HG03064 (cell line): ENCODE results near the gene PRLH.
"Not testable (repeated sequence)": the region's sequence is repeated elsewhere in the genome, so short reads cannot be mapped to it uniquely, and the experiment has no call there.

ENCODE experiments used
- ATAC-seq: cut with Tn5 transposase; IDR thresholded peaks from one replicate; pipeline ENCODE4 v1.9.1; 2021; ENCODE audit warnings: low read depth; ENCODE audit not compliant: unreplicated experiment

Gene PRLH

DNA sequence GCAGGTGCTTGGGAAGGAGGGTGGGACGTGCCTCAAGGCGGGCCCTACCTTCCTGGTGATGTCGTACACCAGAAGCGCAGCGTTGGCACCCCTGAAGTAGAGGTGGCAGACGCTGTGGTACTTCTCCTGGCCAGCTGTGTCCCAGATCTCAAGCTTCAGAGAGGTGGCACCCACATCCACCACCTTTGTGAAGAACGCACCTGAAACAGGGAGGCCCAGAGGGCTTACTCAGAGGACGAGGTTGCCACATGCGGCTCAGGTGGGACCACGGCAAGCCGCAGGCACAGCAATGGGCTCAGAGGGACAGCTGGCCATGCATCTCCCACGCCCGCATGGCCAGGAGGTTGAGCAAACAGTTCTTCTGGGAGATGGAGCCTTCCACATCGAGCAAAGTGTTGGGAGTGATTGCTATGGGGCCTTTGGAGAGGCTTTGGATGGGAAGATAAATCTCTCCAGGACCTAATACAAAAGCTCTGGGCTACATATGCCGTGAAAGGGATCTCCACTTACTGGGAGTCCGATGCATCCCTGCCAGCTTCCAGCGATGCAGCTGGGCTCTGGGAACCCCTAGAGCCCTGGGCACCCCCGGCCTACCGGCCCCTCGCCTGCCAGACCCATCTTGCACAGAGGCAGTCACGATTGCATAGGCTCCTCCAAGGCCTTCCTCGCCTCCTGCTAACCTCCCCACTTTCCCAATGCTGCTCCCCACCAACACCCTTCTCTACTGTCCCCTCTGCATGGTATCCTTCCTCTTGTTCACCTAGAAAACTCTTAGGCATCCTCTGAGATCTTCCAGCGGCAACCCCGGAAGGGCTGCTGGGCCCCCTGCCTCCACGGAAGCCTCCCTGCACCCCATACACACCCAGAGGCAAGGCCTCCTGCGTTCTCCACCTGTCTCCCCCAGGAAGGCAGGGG lies 11.8 kb downstream of the PRLH start:
- ATAC-seq = no peak

DNA sequence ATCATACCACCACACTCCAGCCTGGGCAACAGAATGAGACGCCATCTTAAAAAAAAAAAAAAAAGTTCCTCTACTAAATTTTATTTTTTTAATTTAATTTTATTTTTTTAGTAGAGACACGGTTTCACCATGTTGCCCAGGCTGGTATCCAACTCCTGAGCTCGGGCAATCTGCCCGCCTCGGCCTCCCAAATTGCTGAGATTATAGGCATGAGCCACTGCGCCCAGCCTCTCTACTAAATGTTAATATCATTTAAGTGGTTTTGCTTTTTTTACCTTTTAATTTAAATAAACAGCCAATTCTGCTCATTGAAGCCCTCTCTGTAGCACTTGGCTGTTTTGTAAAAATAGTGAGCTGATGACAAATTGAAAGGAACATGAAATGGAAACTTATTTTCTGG lies 15.0 kb downstream of the PRLH start:
- ATAC-seq = no peak

DNA sequence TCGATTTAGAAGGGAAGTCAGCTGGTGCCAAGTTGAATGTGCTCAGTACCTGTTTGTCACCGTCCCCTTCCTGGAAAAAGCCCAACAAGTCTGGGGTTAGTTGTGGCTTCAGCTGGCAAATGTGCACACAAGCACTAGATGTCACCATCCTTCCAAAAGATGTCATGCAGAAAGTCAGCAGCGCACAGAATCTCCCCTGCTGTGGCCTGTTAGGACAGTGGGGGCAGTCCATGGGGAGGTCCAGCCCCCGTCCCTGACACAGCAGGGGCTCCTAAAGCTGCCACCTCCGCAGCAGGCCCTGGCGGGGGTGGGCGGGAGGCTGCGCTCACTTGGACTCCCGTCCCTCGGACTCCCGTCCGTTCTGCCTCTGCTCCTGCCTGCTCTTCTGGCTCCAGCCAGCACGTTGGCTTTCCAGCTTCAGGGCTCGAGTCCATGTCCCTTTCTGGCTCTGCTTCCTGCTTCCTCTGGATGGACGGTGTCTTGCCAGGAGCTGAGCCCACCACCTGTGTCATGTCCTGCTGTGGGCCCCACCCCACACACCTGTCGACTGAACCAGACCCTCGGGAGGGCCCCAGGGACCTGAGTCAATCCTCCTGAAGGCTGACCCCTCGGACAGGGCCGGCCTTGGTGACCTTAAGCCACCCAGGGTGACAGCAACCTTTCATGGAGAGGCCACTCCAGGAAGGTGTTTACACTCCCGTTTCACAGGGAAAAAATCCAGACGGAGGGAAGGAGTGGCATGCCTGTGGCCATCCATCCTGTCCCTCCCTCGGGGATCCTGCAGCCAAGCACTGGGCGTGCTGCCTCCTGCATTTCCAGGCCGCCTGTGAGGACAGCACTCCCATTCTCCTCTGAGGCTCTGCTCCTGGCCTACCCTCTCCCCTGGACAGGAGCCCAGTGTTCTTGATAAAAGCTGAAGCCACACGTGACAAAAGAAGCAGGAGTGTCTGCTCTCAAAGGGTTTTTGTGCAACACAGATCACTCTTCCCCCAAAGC lies 15.7 kb downstream of the PRLH start:
- no peak for ATAC-seq

DNA sequence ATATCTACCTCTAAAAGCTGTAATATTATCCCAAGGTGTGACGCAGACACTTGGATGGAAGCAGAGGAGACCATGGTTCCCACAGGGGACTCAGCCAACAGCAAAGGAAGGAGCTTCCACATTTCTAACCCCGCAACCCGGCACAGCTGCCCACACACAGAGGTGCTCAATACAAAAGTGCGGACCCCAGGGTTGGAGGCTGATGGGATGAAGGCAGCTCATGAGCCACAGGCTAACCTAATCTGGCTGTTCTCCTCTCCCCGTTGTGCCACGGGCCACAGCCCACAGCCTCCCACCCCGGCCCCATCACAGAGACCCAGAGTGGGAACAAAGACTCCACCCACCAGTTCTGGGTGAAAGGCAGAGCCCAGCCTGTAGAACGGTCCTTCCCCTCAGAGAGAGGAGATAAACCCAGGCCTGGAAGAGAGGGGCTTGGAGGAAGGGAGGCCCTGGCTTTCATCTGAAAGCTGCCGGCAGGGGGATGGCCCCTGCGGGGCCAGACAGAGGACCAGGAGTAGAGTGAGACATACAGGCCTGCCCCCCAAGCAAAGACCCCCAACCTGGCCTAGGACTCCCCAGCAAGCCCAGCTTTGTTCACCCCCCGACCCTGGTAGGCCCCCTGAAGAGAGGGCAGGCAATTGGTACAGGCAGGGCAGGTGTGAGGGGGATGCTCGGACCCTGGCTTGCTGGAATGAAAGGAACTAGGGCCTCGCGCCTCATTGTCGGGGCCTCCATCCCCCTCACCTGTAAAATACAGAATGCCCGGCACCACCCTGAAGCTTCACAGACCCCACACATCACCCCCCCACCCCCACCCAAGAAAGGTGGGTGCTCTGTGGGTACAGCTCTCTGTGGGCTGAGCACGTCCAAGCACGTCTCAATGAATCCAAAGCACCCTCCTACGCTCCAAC lies 17.3 kb downstream of the PRLH start:
- no peak for ATAC-seq

DNA sequence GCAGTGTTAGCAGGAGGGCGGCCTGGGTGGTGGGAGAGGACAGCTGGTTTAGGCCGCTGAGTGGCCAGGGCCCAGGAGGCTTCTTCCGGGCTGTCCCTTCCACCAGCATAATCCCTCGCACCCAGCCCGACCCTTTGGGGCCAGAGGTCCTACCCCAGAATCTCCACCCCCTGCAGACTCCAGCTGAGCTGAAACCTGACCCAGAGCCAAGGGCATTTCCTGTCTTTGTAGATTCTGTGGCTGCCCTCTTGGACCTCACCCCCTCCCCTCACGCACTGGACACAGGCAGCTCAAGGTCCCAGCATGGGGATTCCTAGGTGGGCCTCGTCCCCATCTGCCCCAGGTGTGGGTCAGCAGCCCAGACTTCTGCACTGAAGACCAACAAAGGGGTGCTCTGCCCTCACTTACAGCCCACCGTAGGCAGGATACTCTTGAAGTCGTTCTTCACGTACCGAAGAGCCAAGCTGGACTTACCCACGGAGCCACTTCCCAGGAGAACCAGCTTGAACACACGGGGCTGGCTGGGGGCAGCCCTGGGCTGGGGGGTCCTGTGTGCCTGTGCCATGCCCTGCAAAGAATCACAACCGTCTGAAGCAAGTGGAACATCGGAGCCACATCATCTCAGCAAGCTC lies 19.3 kb downstream of the PRLH start:
- ATAC-seq = no peak

DNA sequence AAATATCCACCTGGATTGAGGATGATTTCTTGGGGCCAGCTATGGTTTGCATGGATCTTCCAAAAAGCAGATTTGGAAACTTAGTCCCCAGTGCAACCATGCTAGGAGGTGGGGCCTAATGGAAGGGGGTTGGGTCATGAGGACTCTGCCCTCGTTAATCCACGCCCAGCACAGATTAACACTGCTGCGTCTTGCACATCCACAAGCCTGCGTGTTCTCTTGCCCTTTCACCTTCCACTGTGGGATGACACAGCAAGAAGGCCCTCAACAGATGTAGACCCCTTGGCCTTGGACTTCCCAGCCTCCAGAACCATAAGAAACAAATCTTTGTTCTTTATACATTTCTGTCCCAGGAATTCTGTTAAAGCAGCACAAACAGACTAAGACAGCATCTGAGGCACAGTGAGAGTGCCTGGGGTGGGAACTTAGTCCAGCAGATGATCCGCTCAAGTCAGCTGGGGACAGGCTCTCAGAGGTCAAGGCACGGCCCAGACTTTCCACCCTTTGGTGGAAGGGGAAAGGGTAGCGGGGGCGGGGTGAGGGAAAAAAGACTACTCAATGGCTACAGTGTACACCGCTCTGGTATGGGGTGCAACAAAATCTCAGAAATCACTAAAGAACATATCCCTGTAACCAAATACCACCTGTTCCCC lies 21.8 kb downstream of the PRLH start:
- ATAC-seq = no peak

DNA sequence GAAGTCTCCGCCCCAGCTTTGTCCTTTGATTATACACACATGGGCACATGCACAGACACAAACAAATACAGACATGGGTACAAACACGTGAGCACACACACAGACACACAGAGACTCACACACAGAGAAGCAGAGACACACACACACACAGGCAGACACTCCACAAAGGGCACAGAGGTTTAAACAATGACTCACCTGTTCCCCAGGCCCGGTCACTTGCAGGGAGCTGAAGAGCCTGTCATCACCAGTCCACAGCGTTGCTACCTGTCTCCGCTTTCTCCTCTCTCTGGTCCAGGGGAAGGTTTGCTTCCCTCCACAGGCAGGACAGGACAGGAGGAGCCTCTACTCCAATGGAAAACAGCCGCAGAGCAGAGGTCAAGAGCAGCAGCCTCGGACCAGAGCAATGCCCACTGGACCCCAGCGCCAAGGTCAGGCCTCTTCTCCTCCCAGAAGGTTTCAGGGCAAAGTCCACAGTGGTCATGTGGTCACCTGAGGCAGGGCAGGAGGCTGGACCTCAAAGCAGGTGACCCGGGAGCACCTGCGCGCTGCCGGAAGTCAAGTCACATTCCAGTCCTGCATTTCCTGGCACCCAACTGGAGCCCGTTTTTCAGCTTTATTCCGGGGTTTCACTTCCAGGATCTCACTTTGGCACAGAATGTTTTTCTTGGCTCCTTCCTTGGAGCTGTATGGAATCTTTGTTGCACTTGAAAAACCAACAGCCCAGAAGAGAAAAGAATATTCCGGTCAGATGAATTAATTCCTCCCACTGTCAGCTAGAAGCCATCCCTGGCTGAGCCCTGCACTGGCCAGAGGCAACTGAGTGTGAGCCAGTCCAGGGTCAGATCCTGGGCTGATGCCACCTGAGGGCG lies 24.1 kb downstream of the PRLH start, which contains the start of gene RAB17:
RAB17 (minus strand) TSS at position 463 of the 869 bp plus-strand sequence. CDS start 4,580 bp downstream, outside the sequence.
- no peak for ATAC-seq

DNA sequence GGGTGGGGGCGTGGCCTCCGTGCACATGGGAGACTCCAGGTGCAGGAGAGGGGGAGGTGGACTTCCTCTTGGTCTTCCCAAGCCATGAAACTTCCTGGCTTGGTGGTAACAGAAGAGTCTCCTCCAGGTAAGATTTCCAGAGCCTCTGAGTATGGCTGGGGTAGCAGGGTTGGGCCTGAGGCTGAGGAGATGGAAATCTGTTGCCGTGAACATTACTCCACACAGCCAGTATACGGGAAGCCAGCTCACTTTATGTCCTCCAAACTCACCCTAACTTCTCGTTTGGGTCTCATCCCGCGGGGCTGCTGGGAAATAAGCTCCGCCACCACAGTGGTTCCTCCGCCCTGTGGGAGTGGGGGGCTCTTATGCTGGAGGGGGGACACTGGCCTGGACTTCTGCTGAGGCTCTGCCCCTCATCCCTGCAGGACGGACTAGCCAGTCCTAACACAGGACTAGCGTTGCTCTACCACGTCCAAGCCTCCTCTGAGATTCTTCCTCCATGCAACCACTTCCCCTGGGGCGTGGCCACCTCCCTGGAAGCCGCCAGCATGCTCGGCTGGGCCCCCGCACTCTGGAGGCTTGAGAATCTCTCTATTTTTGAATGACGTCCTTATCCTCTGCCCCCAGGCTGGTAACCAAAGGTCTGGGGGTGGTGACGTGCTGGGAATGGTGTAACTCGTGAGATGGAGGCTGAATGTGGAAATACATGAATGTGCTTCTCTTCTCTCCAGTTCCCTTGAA lies 24.9 kb downstream of the PRLH start:
- no peak for ATAC-seq

DNA sequence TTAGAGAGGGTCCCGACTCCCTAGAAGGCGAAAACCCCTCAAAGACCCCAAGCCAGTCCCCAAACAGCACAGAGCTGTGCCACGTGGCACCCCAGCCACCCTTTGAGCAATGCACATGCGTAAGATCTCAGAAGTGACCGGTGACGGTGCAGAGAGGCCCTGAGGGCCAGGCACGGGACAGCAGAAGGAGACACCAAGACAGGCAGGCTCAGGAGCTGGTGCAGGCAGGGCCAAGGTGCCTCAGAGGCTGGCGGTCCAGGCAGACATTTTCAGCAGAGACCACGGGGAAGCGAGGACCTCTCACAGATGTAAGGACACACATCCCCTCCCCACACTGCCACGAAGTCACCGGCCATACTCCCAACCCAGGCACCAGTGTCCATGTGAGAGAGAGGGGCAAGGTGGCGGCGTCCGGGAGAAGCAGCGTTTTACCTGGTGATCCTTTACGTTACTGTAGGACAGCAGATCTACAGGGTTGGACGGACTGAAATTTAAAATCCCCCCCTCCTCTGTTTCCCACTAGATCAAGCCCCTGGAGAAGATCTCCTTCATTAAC lies 26.1 kb downstream of the PRLH start:
- ATAC-seq = no peak

DNA sequence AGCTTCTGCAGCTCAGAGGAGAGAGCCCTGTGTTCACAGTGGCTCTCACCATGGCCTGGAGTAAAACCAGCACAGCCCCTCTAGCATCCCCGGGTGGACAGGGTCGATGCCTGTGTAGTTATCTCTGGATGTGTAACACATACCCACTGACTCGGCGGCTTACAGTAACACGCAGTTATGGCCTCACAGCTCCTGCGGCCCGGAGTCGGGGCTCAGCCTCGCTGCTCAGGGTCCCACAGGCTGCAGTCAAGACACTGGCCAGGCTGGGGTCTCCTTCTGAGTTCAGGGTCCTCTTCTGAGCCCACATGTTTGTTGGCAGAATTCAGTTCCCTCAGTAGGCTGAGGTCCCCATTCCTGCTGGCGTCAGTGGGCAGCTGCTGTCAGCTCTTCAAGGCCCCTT lies 26.7 kb downstream of the PRLH start:
- ATAC-seq = no peak

DNA sequence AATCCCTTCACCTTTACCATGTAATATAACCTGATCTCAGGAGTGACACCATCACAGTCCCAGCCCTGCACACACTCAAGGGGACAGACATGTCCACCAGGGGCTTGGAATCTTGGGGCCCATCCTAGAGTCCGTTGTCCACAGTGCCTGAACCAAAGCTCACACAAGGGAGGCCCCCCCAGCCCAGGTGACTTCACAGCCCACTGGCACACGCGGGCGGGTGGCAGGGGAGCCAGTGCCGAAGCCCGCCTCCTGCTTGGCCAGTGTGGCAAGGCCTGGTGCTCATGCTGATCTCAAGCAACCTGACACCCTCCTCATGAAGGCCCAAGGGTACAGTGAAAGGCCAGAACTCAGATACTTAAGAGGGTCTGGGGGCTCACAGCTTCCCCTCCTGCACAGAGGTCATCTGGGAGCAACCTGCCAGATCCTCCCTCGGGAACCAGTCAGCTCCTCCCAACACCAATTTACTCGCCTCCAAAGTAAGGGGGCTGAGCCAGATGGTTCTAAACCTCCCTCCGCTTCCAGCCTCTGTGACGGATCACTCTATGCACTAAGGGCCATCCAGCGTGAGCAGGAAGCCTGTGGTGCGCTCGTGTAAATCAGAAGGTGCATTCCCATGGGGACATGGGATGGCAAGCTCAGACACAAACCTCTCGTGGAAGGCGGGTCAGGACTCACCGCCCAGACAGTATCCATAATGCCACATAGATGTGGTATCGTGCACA lies 27.4 kb downstream of the PRLH start:
- no peak for ATAC-seq

DNA sequence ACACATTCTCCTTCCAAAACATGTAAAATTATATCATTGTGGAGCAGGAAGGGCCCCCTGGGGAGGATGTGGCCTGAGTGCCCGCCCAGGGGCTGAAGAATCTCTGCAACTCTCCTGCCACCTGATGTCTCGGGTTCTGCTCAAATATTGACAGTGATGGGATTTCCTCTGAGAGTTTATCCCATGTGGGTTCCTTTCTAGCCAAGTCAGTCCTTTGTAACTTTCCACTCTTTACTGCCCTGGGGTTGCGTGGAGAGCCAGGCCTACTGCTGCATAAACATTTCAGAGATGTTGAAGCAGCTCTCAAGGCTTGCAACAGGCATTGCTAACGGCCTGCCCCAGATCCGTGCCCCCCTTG lies 28.1 kb downstream of the PRLH start:
- no peak for ATAC-seq

DNA sequence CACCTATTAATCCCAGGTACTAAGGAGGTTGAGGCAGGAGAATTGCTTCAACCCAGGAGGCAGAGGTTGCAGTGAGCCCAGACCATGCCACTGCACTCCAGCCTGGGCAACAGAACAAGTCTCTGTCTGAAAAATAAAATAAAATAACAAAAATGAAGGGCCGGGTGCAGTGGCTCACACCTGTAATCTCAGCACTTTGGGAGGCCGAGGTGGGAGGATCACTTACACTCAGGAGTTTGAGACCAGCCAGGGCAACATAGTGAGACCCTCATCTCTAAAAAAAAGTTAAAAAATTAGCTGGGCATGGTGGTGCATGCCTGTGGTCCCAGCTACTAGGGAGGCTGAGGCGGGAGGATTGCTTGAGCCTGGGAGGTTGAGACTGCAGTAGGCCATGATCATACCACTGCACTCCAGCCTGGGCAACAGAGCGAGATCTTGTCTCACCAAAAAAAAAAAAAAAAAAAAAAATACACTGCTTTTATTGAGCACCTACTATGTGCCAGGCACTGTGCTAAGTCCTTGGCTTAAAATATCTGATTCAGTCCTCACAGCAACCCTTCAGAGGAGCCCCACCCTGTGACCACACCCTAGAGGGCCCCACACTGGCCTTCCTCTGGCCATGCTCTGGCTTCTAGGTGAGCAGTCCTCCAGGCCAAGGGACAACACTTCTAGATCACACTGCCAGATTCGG lies 29.6 kb downstream of the PRLH start:
- not testable (repeated sequence) for ATAC-seq

DNA sequence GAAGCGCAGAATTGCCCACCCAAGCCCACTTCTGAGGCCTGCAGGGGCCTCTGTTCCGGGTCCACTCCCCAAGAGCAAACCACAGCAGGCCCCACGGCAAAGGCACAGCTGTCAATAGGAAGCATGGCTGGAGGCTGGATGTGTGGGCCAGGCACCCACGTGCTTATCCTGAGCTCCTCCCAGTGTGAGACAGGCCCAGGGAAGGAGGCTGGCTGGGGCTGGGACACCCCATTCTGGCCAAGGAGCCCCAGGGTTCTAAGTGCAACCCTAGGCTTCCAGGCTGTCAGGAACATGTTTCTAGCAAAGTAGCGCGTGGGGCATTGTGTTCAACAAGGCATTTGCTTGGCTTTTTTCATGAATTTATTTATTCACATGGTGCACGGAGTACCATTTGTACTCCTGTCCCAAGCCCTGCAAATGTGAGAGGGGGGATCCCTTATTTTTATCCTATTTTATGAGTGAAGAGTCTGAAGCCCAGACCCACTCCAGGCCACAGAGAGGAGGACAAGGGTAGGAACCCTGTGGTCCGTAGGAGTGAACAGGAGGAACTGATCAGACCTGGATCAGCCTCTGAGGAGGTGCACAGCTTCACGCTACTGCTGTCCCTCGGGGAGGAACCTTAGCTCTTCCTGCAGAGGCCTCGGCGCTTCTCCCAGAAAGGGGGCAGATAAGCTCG lies 30.3 kb downstream of the PRLH start:
- ATAC-seq = no peak
